ENCODE data around the gene TEKT5. TPM values are rescaled to one million over a fixed set of nuclear protein-coding genes. Genes with fewer than 3 reads are reported as not detected.

TEKT5 gene
- total RNA-seq, 1 experiment from 2014 or later = 0.31 TPM

DNA sequence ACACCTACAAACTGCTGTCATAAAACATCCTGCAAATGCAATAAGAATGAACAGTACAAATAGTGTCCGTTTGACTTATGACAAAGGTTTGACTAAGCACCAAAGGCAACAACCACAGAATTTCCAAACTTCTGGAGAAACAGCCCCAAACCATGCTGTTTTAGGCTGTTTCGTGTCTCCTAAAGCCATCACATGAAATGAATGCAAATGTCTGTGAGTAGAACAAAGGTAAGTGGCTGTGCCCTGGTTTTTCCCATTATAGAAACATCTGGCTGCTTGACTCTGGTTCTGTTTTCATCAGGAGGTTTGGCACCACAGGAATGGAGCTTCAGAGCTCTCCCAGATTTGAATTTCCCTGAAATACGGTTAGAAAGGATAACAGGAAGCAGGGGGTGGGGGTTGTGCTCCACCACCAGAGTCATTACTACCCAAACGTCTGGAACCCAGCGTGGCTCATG, 109.7 kb downstream of the TEKT5 start:
- H3K27me3 ChIP-seq (ENCODE audit: control insufficient read depth, insufficient read depth, low read length) = no peaks in the 10 kb centered on the region; the same call in 1 of the 2 replicates
- DNase-seq = no peak
- H3K36me3 ChIP-seq (replicated peaks; ENCODE audit: control insufficient read depth, insufficient read depth, low read length) = no peaks in the 10 kb centered on the region
- H3K4me3 ChIP-seq (ENCODE audit: insufficient read depth, low read depth, low read length) = no peak overlapping the region

DNA sequence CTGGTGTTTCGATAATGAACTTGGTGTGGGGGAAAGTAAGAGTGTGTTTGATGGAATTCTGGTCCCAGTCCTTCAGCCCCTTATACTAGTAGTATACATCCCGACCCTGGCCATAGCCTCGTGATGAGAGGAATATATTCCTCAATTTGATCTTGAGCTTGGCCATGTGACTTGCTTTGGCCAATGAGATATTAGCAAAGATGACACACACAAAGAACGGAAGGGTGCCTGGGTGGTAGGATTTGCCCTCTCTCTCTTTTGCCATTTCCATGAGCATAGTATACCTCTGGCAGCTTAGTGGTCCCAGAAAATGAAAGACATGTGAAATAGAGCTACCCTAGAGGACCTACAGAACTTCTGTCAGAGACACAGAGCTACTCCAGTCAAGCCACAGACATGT, 111.5 kb downstream of the TEKT5 start:
- no peaks in the 10 kb centered on the region for H3K36me3 ChIP-seq (replicated peaks; ENCODE audit: control insufficient read depth, insufficient read depth, low read length)
- no peak for DNase-seq
- peaks cover 6% of the 10 kb centered on the region; the same call in 1 of the 2 replicates for H3K27me3 ChIP-seq (ENCODE audit: control insufficient read depth, insufficient read depth, low read length)
- H3K4me3 ChIP-seq (ENCODE audit: insufficient read depth, low read depth, low read length) = no peak overlapping the region

DNA sequence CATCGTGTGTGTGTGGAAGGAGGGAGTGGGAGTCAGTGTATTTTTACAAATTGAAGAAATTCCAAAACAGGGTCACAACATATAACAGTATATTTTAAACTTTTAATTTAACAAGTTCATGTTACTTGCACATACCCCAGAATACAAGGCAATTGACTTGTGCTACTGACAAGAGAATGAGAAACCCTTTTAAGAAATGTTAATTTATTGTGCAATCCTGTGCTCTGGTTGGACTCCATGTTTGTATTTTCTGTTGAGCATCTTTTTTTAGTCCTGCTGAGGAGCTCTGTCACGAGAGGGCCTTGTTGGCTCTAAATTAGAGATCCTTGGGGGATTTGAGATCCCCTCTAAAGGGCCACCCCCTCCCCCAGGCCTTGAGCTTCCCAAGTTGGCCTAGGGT, 113.2 kb downstream of the TEKT5 start:
- no peak for DNase-seq
- peaks cover 6% of the 10 kb centered on the region; the same call in 1 of the 2 replicates for H3K27me3 ChIP-seq (ENCODE audit: control insufficient read depth, insufficient read depth, low read length)
- H3K4me3 ChIP-seq (ENCODE audit: insufficient read depth, low read depth, low read length) = no peak overlapping the region
- H3K36me3 ChIP-seq (replicated peaks; ENCODE audit: control insufficient read depth, insufficient read depth, low read length) = no peaks in the 10 kb centered on the region

DNA sequence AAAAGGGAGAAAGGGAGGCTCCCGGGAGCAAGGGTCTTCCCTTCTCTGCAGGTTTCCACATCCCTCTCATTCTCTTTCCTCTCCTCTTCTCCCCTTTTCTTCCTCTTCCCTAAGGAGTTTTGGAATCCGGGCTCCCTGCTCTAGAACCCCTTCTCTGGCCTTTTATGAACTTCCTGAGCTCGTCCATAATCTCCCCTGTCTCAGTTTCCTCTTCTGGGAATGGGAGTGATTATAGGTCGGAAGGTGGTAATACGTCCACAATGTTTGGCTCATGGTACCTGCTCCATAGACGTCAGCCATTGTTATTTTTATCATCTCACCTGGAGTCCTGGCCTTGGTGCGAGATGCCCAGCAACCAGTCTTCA, 113.9 kb downstream of the TEKT5 start:
- no peak for DNase-seq
- no peaks in the 10 kb centered on the region for H3K36me3 ChIP-seq (replicated peaks; ENCODE audit: control insufficient read depth, insufficient read depth, low read length)
- peak overlapping the region; percentile 76 for H3K4me3 ChIP-seq (ENCODE audit: insufficient read depth, low read depth, low read length)
- peaks cover 6% of the 10 kb centered on the region; the same call in 1 of the 2 replicates for H3K27me3 ChIP-seq (ENCODE audit: control insufficient read depth, insufficient read depth, low read length)

DNA sequence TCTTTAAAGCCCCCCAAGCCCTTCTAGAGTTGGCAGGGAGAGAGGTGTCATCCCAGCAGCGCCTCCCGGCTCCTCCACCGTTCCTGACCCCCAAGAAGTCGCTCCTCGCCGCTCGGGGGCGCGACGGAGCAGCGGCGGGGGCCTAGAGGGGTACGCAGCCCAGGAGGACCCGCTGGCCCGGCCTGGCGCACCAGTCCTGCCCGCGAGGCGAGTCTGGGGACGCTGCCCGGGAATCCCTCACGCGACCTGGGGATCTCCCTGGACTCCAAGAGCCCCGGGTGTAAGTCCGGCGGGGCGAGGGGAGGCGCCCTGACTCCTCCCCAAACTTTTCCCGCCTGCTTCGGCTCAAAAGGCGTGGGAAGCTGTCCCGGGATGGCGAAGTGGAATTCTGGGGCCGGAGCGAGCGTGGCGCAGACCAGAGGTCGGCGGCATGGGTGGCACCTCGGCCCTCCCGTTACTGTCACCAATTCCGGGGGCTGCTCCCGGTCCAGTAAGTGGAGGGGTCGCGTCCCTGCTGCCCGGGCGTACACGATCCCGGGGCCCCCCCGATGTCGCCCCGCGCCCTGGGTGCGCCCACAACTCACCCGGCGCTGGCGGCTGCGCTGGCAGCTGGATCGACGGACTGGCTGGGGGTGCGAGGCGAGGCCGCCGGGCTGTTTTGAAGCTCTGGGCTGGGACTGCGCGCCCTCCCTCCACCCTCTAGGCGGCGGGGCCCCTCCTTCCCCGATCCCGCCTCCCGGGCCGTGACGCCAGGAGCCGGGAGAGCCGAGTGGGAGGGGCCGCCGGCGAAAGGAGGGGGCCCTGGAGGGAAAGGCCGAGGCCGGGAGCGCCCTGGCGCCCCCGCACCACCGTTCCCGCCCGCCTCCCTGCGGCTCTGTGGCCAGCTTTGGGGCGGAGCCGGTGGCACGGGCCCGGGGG, 114.5 kb downstream of the TEKT5 start, which contains the start of gene EMP2:
TSS of gene EMP2 (minus strand) at position 634 of the 918 bp plus-strand sequence. CDS start 32,981 bp downstream, outside the sequence.
- DNase-seq = peak; percentile 98
- peak within 1 kb of the TSS; percentile 76 for H3K4me3 ChIP-seq (ENCODE audit: insufficient read depth, low read depth, low read length)
- H3K27me3 ChIP-seq (ENCODE audit: control insufficient read depth, insufficient read depth, low read length) = peaks cover 6% of the 10 kb centered on the region; the same call in 1 of the 2 replicates
- H3K36me3 ChIP-seq (replicated peaks; ENCODE audit: control insufficient read depth, insufficient read depth, low read length) = no peaks in the 10 kb centered on the region

DNA sequence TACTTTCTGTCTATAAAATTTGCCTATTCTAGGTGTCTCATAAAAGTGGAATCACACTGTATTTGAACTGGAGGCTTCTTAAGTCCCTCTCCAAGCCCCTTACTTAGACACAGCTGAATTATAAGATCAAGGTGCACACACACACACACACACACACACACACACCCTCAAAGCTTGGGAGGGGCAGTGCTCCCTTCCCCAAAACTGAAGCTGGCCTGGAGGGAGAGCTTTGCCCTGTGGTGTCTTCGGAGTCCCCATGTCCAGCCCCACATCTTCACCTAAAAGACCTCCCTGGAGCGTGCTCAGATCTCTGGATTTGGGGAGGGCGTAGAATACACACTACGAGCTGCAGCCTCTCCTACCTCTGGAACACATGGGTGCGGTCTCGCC, 115.2 kb downstream of the TEKT5 start:
- Histone ChIP-seq H3K4me3 (ENCODE audit: insufficient read depth, low read depth, low read length) (peak overlapping the region; percentile 76), H3K27me3 (ENCODE audit: control insufficient read depth, insufficient read depth, low read length) (peaks cover 6% of the 10 kb centered on the region; the same call in 1 of the 2 replicates), H3K36me3 (replicated peaks; ENCODE audit: control insufficient read depth, insufficient read depth, low read length) (no peaks in the 10 kb centered on the region)
- DNase-seq = no peak

DNA sequence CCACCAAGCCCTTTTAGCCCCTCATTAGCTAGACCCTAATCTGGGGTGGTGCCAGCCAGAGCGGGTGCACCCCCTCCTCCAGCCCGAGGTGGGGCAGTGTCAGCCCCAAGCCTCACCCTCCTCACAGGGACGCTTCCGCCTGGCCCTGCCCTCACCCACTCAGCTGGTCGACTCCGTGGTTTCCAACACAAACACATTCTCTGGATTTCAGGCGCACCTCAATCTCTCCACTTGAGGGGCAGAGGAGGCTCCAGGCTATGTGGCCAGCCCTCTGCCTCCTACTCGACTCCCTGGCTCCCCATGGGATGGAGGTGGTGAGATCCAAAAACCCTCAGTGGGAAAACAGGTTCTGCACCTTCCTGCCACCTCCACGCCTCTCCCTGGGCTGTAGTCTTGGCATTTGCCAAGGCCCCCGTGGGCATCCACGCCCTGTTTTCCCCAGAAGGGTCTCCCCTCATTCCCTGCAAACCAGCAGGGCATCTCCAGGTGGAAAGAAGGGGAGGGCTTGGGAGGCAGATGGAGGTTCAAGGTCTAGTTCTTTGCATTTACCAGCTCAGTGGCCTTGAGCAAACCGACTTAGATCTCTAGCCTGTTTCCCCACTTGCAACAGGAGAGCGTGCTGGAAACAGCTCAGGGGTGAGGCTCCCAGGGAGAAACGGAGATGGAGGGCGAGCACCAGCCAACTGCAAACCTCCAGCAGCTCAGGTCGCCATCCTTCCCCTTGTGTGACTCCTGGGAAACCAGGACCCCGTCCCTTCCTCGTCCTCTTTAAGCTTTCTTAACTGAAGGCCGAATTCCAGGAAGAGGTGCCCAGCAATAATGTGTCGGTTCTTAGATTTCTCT, 116.0 kb downstream of the TEKT5 start:
- DNase-seq = peak; percentile 36
- Histone ChIP-seq H3K27me3 (ENCODE audit: control insufficient read depth, insufficient read depth, low read length) (peaks cover 6% of the 10 kb centered on the region; the same call in 1 of the 2 replicates), H3K36me3 (replicated peaks; ENCODE audit: control insufficient read depth, insufficient read depth, low read length) (no peaks in the 10 kb centered on the region), H3K4me3 (ENCODE audit: insufficient read depth, low read depth, low read length) (no peak overlapping the region)

Other genes with a start within 250 kb of the TEKT5 start
- gene EMP2, start 114.3 kb downstream of the TEKT5 start, total RNA-seq (2014; rRNA removed; shearing (Covaris generic)) = 7.1 and 8.1 TPM in 2 replicates
- 21.3 and 30.3 TPM in 2 replicates for gene NUBP1, start 48.9 kb upstream of the TEKT5 start, total RNA-seq (2014; rRNA removed; shearing (Covaris generic))
- 0.26 and 0.55 TPM in 2 replicates for gene TVP23A, start 123.9 kb upstream of the TEKT5 start, total RNA-seq (2014; rRNA removed; shearing (Covaris generic))
- gene CIITA, start 182.3 kb upstream of the TEKT5 start, total RNA-seq (2014; rRNA removed; shearing (Covaris generic)) = not detected in 2 replicates
- gene DEXI, start 247.5 kb upstream of the TEKT5 start, total RNA-seq (2014; rRNA removed; shearing (Covaris generic)) = 55.9 and 63.1 TPM in 2 replicates
- gene CLEC16A, start 249.6 kb upstream of the TEKT5 start, total RNA-seq (2014; rRNA removed; shearing (Covaris generic)) = 12.0 and 15.1 TPM in 2 replicates

Data from H7 (cell line).